DOHH2 (cell line): ENCODE measurements around the gene ESYT2.

Experiments used
- CTCF ChIP-seq: fragments of 200-600 bp; sonication (generic); IDR thresholded peaks from one replicate; pipeline ENCODE4 v1.5.1; 2014; ENCODE audit warnings: antibody characterized with exemption, mild to moderate bottlenecking, low read depth, low read length; ENCODE audit not compliant: poor library complexity, severe bottlenecking
- EZH2phosphoT487 ChIP-seq: fragments of 200-600 bp; sonication (generic); IDR thresholded peaks from 2 replicates; pipeline ENCODE4 v1.6.1; 2017; ENCODE audit warnings: borderline replicate concordance, mild to moderate bottlenecking, antibody characterized with exemption, low read length, moderate library complexity, mixed read lengths

GRCh38 chr7:158820656-158821055 is 8.7 kb downstream of the ESYT2 start:
- no peak for TF ChIP-seq CTCF
- TF ChIP-seq EZH2phosphoT487, result no peak
